H1 (cell line): ENCODE results near the gene TXNDC11. TPM values are rescaled to one million over a fixed set of nuclear protein-coding genes. Genes with fewer than 3 reads are reported as not detected.

Experiments
- CTCF ChIA-PET: fragments of 300-600 bp; sonication (Branson Sonifier 250); formaldehyde crosslinking; loops from one replicate; lab custom pipeline; 2021; ENCODE audit not compliant: partially characterized antibody; lab: Charles Lee
- POLR2A ChIA-PET: fragments of 300-600 bp; sonication (Branson Sonifier 250); formaldehyde crosslinking; loops from one replicate; lab custom pipeline; 2021; ENCODE audit warnings: inconsistent platforms; ENCODE audit not compliant: partially characterized antibody; lab: Charles Lee
- DNase-seq, 2 experiments: peaks; one replicate each; pipeline versions ENCODE4 v3.0.0 to v3.0.0-alpha.2; 2010 to 2022; ENCODE audit warnings: low spot score in 2 of 2, low read depth in 1 of 2, mixed read lengths in 1 of 2
- FAIRE-seq: peaks from 2 replicates; lab custom pipeline; 2011; peaks lifted over from hg19 to GRCh38; lab: Jason Lieb, UNC
- H2AFZ ChIP-seq: 2 replicates; pipeline ENCODE4 v1.8.1; 2012; ENCODE audit warnings: low read length, inconsistent platforms
- H2AK5ac ChIP-seq: 2 replicates; pipeline ENCODE4 v1.6.1; 2013; ENCODE audit warnings: low read depth, low read length
- H2BK120ac ChIP-seq: replicated peaks from 2 replicates; pipeline ENCODE3; 2013; ENCODE audit warnings: low read depth, low read length, inconsistent platforms
- H2BK12ac ChIP-seq: 2 replicates; pipeline ENCODE4 v1.6.1; 2013; ENCODE audit warnings: low read depth, low read length
- H2BK15ac ChIP-seq: 2 replicates; pipeline ENCODE4 v1.6.1; 2013; ENCODE audit warnings: low read length
- H2BK20ac ChIP-seq: 2 replicates; pipeline ENCODE4 v1.6.1; 2013; ENCODE audit warnings: low read length
- H2BK5ac ChIP-seq: 2 replicates; pipeline ENCODE4 v1.6.1; 2013; ENCODE audit warnings: low read depth, low read length
- H3K14ac ChIP-seq: 2 replicates; pipeline ENCODE4 v1.6.1; 2013; ENCODE audit warnings: inconsistent platforms; ENCODE audit not compliant: insufficient read length
- H3K18ac ChIP-seq: 2 replicates; pipeline ENCODE4 v1.6.1; 2013; ENCODE audit warnings: low read length; ENCODE audit errors: extremely low read depth
- H3K23ac ChIP-seq: 2 replicates; pipeline ENCODE4 v1.6.1; 2013; ENCODE audit warnings: inconsistent platforms; ENCODE audit not compliant: insufficient read length
- H3K23me2 ChIP-seq: 2 replicates; pipeline ENCODE4 v1.6.1; 2013; ENCODE audit warnings: low read depth, low read length
- H3K27ac ChIP-seq: 2 replicates; pipeline ENCODE4 v1.6.1; 2011; ENCODE audit warnings: low read depth, low read length, inconsistent platforms
- H3K27me3 ChIP-seq, 4 experiments: replicated peaks in 1 of 4; 1 replicate in 1 of 4; 2 replicates in 3 of 4; pipeline versions ENCODE4 v1.6.1 to v1.8.1; 2011 to 2013; ENCODE audit warnings: low read length in 3 of 4, mild to moderate bottlenecking in 3 of 4, inconsistent platforms in 2 of 4, mixed read lengths in 2 of 4, moderate library complexity in 1 of 4; ENCODE audit not compliant: control insufficient read depth in 3 of 4, insufficient read depth in 3 of 4; ENCODE audit errors: extremely low read depth in 1 of 4
- H3K36me3 ChIP-seq, 4 experiments: 2 replicates each; pipeline versions ENCODE4 v1.6.1 to v1.8.1; 2011 to 2013; ENCODE audit warnings: mild to moderate bottlenecking in 4 of 4, low read length in 3 of 4, moderate library complexity in 2 of 4, control low read depth in 1 of 4, inconsistent platforms in 1 of 4; ENCODE audit not compliant: insufficient read depth in 4 of 4, control insufficient read depth in 2 of 4
- H3K4ac ChIP-seq: replicated peaks from 2 replicates; pipeline ENCODE3; 2013; ENCODE audit warnings: low read length, low read depth, mixed read lengths, inconsistent platforms; ENCODE audit not compliant: insufficient read length
- H3K4me1 ChIP-seq, 4 experiments: replicated peaks in 1 of 4; 1 replicate in 1 of 4; 2 replicates in 3 of 4; pipeline versions ENCODE4 v1.6.1 to v1.8.1; 2011 to 2013; ENCODE audit warnings: low read length in 3 of 4, inconsistent platforms in 2 of 4, mixed read lengths in 1 of 4; ENCODE audit not compliant: insufficient read depth in 4 of 4, control insufficient read depth in 3 of 4
- H3K4me2 ChIP-seq, 2 experiments: 2 replicates each; pipeline versions ENCODE4 v1.6.1 to v1.8.1; 2011 to 2013; ENCODE audit warnings: low read depth in 2 of 2, low read length in 2 of 2, control low read depth in 1 of 2, inconsistent platforms in 1 of 2, mild to moderate bottlenecking in 1 of 2; ENCODE audit not compliant: insufficient read depth in 1 of 2
- H3K4me3 ChIP-seq, 4 experiments: fragments of 200-600, 300-600 bp in 1 of 4; sonication (generic), shearing (Covaris generic), sonication (Bioruptor Twin) in 1 of 4; 2 replicates each; pipeline versions ENCODE4 v1.5.1 to v1.8.1; 2011 to 2016; ENCODE audit warnings: low read length in 4 of 4, low read depth in 3 of 4, control low read depth in 2 of 4, inconsistent platforms in 2 of 4, mild to moderate bottlenecking in 2 of 4, mixed read lengths in 1 of 4, moderate library complexity in 1 of 4; ENCODE audit not compliant: insufficient read depth in 2 of 4; ENCODE audit errors: extremely low read depth in 1 of 4
- H3K56ac ChIP-seq: replicated peaks from 2 replicates; pipeline ENCODE3; 2013; ENCODE audit warnings: low read depth, mild to moderate bottlenecking, mixed read lengths, low read length, inconsistent platforms; ENCODE audit not compliant: insufficient read length
- H3K79me1 ChIP-seq: 2 replicates; pipeline ENCODE4 v1.6.1; 2013; ENCODE audit warnings: low read depth, low read length, control low read depth
- H3K79me2 ChIP-seq, 2 experiments: 2 replicates each; pipeline versions ENCODE4 v1.6.1 to v1.8.1; 2012 to 2013; ENCODE audit warnings: low read length in 2 of 2, mild to moderate bottlenecking in 2 of 2, inconsistent platforms in 1 of 2; ENCODE audit not compliant: insufficient read depth in 2 of 2, control insufficient read depth in 1 of 2
- H3K9ac ChIP-seq, 4 experiments: replicated peaks in 1 of 4; 1 replicate in 1 of 4; 2 replicates in 3 of 4; pipeline versions ENCODE4 v1.6.1 to v1.8.1; 2011 to 2013; ENCODE audit warnings: low read depth in 3 of 4, low read length in 3 of 4, control low read depth in 2 of 4, mild to moderate bottlenecking in 2 of 4, moderate library complexity in 2 of 4, inconsistent platforms in 1 of 4; ENCODE audit errors: extremely low read depth in 1 of 4
- H3K9me3 ChIP-seq, 2 experiments: 2 replicates each; pipeline versions ENCODE4 v1.6.1 to v1.8.1; 2012 to 2013; ENCODE audit warnings: mild to moderate bottlenecking in 2 of 2, moderate library complexity in 2 of 2, control low read depth in 1 of 2, inconsistent platforms in 1 of 2, low read depth in 1 of 2, low read length in 1 of 2, mixed read lengths in 1 of 2; ENCODE audit not compliant: insufficient read depth in 2 of 2
- H4K20me1 ChIP-seq, 2 experiments: replicated peaks in 1 of 2; 2 replicates each; pipeline versions ENCODE3 to v1.8.1; 2011 to 2013; ENCODE audit warnings: inconsistent platforms in 2 of 2, low read length in 2 of 2, mild to moderate bottlenecking in 1 of 2; ENCODE audit not compliant: insufficient read depth in 2 of 2, control insufficient read depth in 1 of 2
- H4K5ac ChIP-seq: 2 replicates; pipeline ENCODE4 v1.6.1; 2013; ENCODE audit warnings: low read length, low read depth, mixed read lengths, inconsistent platforms; ENCODE audit not compliant: insufficient read length
- H4K8ac ChIP-seq: 2 replicates; pipeline ENCODE4 v1.8.0; 2013; ENCODE audit warnings: mild to moderate bottlenecking, moderate library complexity, low read length, inconsistent platforms; ENCODE audit not compliant: insufficient read depth; ENCODE audit errors: extremely low read depth
- H4K91ac ChIP-seq: replicated peaks from 2 replicates; pipeline ENCODE3; 2013; ENCODE audit warnings: low read length, mixed read lengths, inconsistent platforms; ENCODE audit not compliant: insufficient read length
- POLR2AphosphoS5 ChIP-seq: IDR thresholded peaks from 2 replicates; pipeline ENCODE4 v1.6.1; 2011; ENCODE audit warnings: low read depth, low read length
- WGBS, 2 experiments: shearing (Covaris generic) in 1 of 2; methylation state at CpG; one replicate each; pipeline versions ENCODE4 v1.1.6 to v1.1.7; 2013 to 2015; ENCODE audit warnings: low lambda C conversion rate in 2 of 2, mixed read lengths in 2 of 2, inconsistent platforms in 1 of 2, low coverage in 1 of 2, missing lambda C conversion rate in 1 of 2; ENCODE audit not compliant: insufficient replicate concordance in 2 of 2, insufficient coverage in 1 of 2, insufficient read length in 1 of 2; ENCODE audit errors: extremely low coverage in 1 of 2, missing lambda C conversion rate in 1 of 2; 5-methylcytosine and 5-hydroxymethylcytosine counted together
- polyA plus RNA-seq, 7 experiments: library from polyadenylated mRNA; depleted of rRNA in 3 of 7; stranded (reverse) in 5 of 7; unstranded in 2 of 7; fragments of >200 nt in 5 of 7; fragments of 200-250 nt in 2 of 7; gene quantifications; 1 replicate in 5 of 7; 2 replicates in 1 of 7; 4 replicates in 1 of 7; pipeline versions ENCODE4 v1.2.1 to v1.2.3, GENCODE V29; 2011 to 2013; ENCODE audit warnings: missing spikeins in 2 of 7, mixed read lengths in 2 of 7
- total RNA-seq: library from RNA; stranded (reverse); fragmentation: NEBNext Ultra II Directional; extraction: Animal tissue kit (Norgen Biotek cat#: 25700); gene quantifications from 2 replicates; pipeline ENCODE4 v1.2.1, GENCODE V29; 2021

The TXNDC11 gene
- total and polyA plus RNA-seq, 2 of the 8 experiments (the other 6 are each of a cell fraction or from before 2014, with no cell fraction given): 13.5 to 13.8 TPM

GRCh38 chr16:11755022-11755760, 12.5 kb upstream of the TXNDC11 start:
- Histone ChIP-seq H2BK20ac (no peak overlapping the region), H3K4me3 (no peak overlapping the region), H4K91ac (no peak overlapping the region), H3K4me1 (no peaks in the 10 kb centered on the region), H3K9me3 (no peaks in the 10 kb centered on the region), H2BK15ac (no peak overlapping the region), H2AFZ (no peak overlapping the region), H2BK120ac (no peak overlapping the region), H3K79me1 (no peaks in the 10 kb centered on the region), H3K36me3 (peaks cover 16 to 52% (median 47%) of the 10 kb centered on the region in 4 experiments), H3K4ac (no peak overlapping the region), H3K27me3 (no peaks in the 10 kb centered on the region), H3K23me2 (no peaks in the 10 kb centered on the region), H3K4me2 (no peak overlapping the region), H4K20me1 (no peaks in the 10 kb centered on the region), H3K56ac (no peak overlapping the region), H3K18ac (no peak overlapping the region), H2AK5ac (no peak overlapping the region), H2BK12ac (no peak overlapping the region), H3K14ac (no peak overlapping the region), H2BK5ac (no peak overlapping the region), H4K8ac (no peak overlapping the region), H3K79me2 (no peaks in the 10 kb centered on the region), H3K9ac (no peak overlapping the region), H3K27ac (no peak overlapping the region), H4K5ac (no peak overlapping the region), H3K23ac (no peak overlapping the region)
- TF ChIP-seq POLR2AphosphoS5: no peak
- ChIA-PET POLR2A (interaction anchor here (0.6 to 1.1 kb wide), 2 partner anchors 12 to 83 kb away, joined by 3 read pairs; partner anchors contain the start of gene TXNDC11), CTCF (interaction anchor here (0.8 kb wide), 1 partner anchor 9 kb away, joined by 3 read pairs; no protein-coding TSS in a partner anchor)
- FAIRE-seq (no peak), DNase-seq (no peak)
- WGBS, 2 experiments: 95% methylated on average over 9 of the region's 13 CpGs; no CpG with 5 or more reads in 1 of the 2 experiments
